Peyer's patch (tissue), 4 donors: ENCODE data around the gene GLT6D1.

Experiments used
- CTCF ChIP-seq, 6 experiments: fragments of 450-650 bp in 4 of 6; fragments of 200-600 bp in 2 of 6; sonication (generic) in 1 of 6; IDR thresholded peaks; one replicate each; pipeline ENCODE4 v1.5.1; 2017 to 2019; ENCODE audit warnings: antibody characterized with exemption in 6 of 6, mild to moderate bottlenecking in 3 of 6, moderate library complexity in 1 of 6
- POLR2A ChIP-seq, 2 donors: fragments of 450-650 bp; IDR thresholded peaks; one replicate each; pipeline ENCODE4 v1.5.1; 2017; ENCODE audit warnings: antibody characterized with exemption in 2 of 2, mild to moderate bottlenecking in 2 of 2, moderate library complexity in 2 of 2

GRCh38 chr9:135579889-135580660, 59.3 kb downstream of the GLT6D1 start:
- TF ChIP-seq CTCF (IDR thresholded peaks at IDR 0.05) (no peak), POLR2A (IDR thresholded peaks at IDR 0.05) (no peak)
